GM11168 (cell line): Measurements from ENCODE around the gene CACNA2D1.

ENCODE experiments used
- in situ Hi-C: fragments of 300-500 bp; cut with MboI; formaldehyde crosslinking; loops from one replicate; pipeline ENCODE4 v1.12.0; 2022; ENCODE audit warnings: low sequenced_read_pairs; ENCODE audit not compliant: unreplicated experiment

CACNA2D1 gene

GRCh38 chr7:82247814-82248433 is 195.7 kb downstream of the CACNA2D1 start:
- in situ Hi-C loops = no loop called here

GRCh38 chr7:82244947-82245517 is 198.5 kb downstream of the CACNA2D1 start:
- in situ Hi-C loops = no loop called here

- in situ Hi-C loops = no loop called here
Observed at GRCh38 chr7:82241356-82241755, 202.2 kb downstream of the CACNA2D1 start.

- in situ Hi-C loops = no loop called here
Observed at GRCh38 chr7:82235713-82236112, 207.9 kb downstream of the CACNA2D1 start.

GRCh38 chr7:82234457-82235049 is 209.0 kb downstream of the CACNA2D1 start:
- in situ Hi-C loops = no loop called here

GRCh38 chr7:82230811-82231581 is 212.6 kb downstream of the CACNA2D1 start:
- in situ Hi-C loops = no loop called here

- in situ Hi-C loops = no loop called here
Observed at GRCh38 chr7:82229164-82229563, 214.4 kb downstream of the CACNA2D1 start.

- in situ Hi-C loops = no loop called here
Observed at GRCh38 chr7:82226191-82226590, 217.4 kb downstream of the CACNA2D1 start.

- in situ Hi-C loops = no loop called here
Observed at GRCh38 chr7:82224529-82224928, 219.0 kb downstream of the CACNA2D1 start.

- in situ Hi-C loops = no loop called here
Observed at GRCh38 chr7:82223580-82223979, 220.0 kb downstream of the CACNA2D1 start.

GRCh38 chr7:82221152-82221674 is 222.4 kb downstream of the CACNA2D1 start:
- in situ Hi-C loops = no loop called here

- in situ Hi-C loops = no loop called here
Observed at GRCh38 chr7:82212466-82212865, 231.1 kb downstream of the CACNA2D1 start.

GRCh38 chr7:82211333-82211732 is 232.2 kb downstream of the CACNA2D1 start:
- in situ Hi-C loops = no loop called here

- in situ Hi-C loops = no loop called here
Observed at GRCh38 chr7:82210416-82211184, 233.0 kb downstream of the CACNA2D1 start.

- in situ Hi-C loops = no loop called here
Observed at GRCh38 chr7:82209179-82209747, 234.3 kb downstream of the CACNA2D1 start.

- in situ Hi-C loops = no loop called here
Observed at GRCh38 chr7:82204694-82205093, 238.9 kb downstream of the CACNA2D1 start.

- in situ Hi-C loops = no loop called here
Observed at GRCh38 chr7:82202965-82203364, 240.6 kb downstream of the CACNA2D1 start.

GRCh38 chr7:82202107-82202506 is 241.5 kb downstream of the CACNA2D1 start:
- in situ Hi-C loops = no loop called here

GRCh38 chr7:82200601-82201000 is 243.0 kb downstream of the CACNA2D1 start:
- in situ Hi-C loops = no loop called here
